ENCODE results near the gene PAFAH1B2. TPM values are rescaled to one million over a fixed set of nuclear protein-coding genes. Genes with fewer than 3 reads are reported as not detected.
A peak's percentile ranks its signal among the peaks of the same experiment; 100 is the strongest.

Gene PAFAH1B2
- total and polyA plus RNA-seq, 7 experiments from 2014 or later = 13.6 to 62.0 (median 53.6) TPM

DNA sequence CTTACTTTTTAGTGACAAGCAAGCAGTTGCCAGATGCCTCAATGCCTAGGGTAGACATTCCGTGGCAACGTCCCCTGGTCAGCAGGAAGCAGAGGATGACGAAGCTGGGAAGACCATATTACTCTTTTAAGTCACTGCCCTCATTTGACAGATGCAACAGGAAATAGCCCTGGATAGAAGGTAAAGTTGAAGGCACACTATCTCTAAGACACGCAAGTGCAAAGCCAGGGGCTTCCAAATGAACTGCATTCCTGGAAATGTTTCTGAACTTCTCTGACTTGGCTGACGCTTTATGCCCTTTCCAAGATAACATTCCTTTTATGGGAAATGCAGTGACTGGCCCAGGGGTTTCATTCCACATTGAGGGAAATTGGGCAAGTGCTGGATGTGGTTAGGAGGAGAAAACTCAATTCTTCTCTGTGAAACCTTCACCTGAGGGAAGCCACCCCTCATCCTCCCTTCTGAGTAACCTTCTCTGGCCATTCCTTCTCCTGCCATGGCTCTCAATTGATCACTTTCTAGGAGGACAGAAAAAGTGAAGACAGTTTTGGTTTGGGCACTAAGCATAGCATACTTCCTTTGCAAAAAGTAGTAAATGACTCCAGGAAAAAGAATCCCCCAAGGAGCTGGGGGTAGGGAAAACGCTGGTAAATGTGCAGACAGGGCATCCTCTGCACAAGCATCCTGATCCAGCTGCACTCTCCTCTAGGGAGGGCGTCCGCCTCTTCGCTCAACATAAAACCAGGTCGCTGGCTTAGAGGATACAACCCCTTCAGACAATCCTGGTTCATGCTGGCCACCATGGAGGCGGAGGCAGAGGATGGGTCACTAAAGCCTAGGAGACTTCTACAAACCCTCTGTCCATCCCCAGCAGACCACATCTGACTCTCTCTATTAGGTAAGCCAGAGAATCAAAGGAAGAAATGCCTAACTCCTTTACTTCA lies 73.3 kb downstream of the PAFAH1B2 start:
- no peak overlapping the region for H3K4me3 ChIP-seq (ENCODE audit: low read length)
- H3K36me3 Mint-ChIP-seq = peaks cover 17 to 73% (median 34%) of the 10 kb centered on the region in 5 donors
- no peaks in the 10 kb centered on the region for H3K9me3 Mint-ChIP-seq

DNA sequence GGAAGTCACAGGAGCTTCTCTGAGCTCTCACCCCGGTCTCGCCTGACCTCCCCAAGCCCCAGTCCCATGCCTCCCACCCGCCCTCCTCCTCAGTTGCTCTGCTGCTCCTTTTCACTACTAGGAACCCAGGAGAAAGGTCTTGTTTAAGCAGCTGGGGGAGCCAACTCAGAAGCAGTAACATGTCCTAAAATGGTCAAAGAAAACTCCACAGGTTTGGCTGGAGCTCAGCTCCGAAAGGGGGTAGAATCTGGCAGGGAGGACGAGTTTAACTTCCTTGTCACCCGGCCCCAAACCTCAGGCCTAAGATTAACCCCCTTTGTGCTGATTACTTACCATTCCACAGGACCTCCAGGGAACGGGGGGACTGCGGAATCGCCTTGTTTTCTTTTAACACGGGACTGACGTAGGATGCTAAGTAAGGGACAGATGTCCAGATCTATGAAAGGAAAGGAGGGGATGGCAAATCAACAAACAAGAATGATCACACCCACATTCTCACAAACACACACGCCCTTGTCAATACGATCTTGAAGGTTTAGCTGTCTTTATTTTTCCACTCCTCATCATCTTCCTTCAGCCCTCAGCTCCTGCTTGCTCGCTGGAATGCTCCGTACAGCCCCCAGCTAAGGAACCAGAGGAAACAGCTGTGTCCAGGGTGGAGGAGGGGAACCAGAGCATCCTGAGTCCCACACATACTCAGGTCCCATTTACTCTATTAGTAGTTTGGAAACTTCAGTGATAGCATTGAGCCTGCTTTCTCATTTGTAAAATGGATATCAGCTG lies 74.2 kb downstream of the PAFAH1B2 start:
- ATAC-seq = no peak
- peaks cover 12 to 72% (median 29%) of the 10 kb centered on the region in 5 donors for H3K36me3 Mint-ChIP-seq
- Histone ChIP-seq H3K27me3 (ENCODE audit: control insufficient read depth in 2 of 2, insufficient read depth in 2 of 2, low read length in 2 of 2) (no peaks in the 10 kb centered on the region), H3K4me3 (ENCODE audit: low read length) (no peak overlapping the region), H3K36me3 (ENCODE audit: control insufficient read depth in 2 of 3, insufficient read depth in 3 of 3, low read length in 3 of 3) (peaks cover 40 to 93% (median 59%) of the 10 kb centered on the region in 3 experiments), H3K27ac (ENCODE audit: low read depth, low read length) (no peak overlapping the region), H3K4me1 (ENCODE audit: control insufficient read depth in 2 of 2, insufficient read depth in 2 of 2, low read length in 2 of 2) (no peaks in the 10 kb centered on the region), H3K9me3 (ENCODE audit: control insufficient read depth in 2 of 3, low read length in 3 of 3) (no peaks in the 10 kb centered on the region)
- no peak overlapping the region for H3K4me3 Mint-ChIP-seq
- peaks cover 0 to 7% (median 4%) of the 10 kb centered on the region in 7 donors for H3K4me1 Mint-ChIP-seq
- no peak for DNase-seq
- H3K9me3 Mint-ChIP-seq = no peaks in the 10 kb centered on the region
- ChIA-PET CTCF (interaction anchor here (0.6 kb wide), 1 partner anchor 86 kb away, joined by 4 read pairs; no protein-coding TSS in a partner anchor), POLR2A (interaction anchor here (2.9 kb wide), 1 partner anchor 11 kb away, joined by 16 read pairs; no protein-coding TSS in a partner anchor)
- intact Hi-C loops (cut with micrococcal nuclease) = no loop called here
- H3K27me3 Mint-ChIP-seq = no peaks in the 10 kb centered on the region
- H3K27ac Mint-ChIP-seq = peak overlapping the region in 4 of 9 donors; percentile 32 to 54 (median 40)

More for the DNA sequence above, 73.3 kb downstream of the PAFAH1B2 start:
- POLR2A ChIA-PET = interaction anchor here (1.0 kb wide), 1 partner anchor 9 kb away, joined by 3 read pairs; no protein-coding TSS in a partner anchor
- Mint-ChIP-seq H3K27ac (peak overlapping the region in 7 of 9 donors; percentile 22 to 78 (median 41)), H3K4me3 (no peak overlapping the region), H3K27me3 (no peaks in the 10 kb centered on the region), H3K4me1 (peaks cover 0 to 7% (median 4%) of the 10 kb centered on the region in 7 donors)
- H3K27me3 ChIP-seq (ENCODE audit: control insufficient read depth in 2 of 2, insufficient read depth in 2 of 2, low read length in 2 of 2) = no peaks in the 10 kb centered on the region
- ATAC-seq = no peak
- H3K4me1 ChIP-seq (ENCODE audit: control insufficient read depth in 2 of 2, insufficient read depth in 2 of 2, low read length in 2 of 2) = no peaks in the 10 kb centered on the region
- no peak overlapping the region for H3K27ac ChIP-seq (ENCODE audit: low read depth, low read length)
- H3K36me3 ChIP-seq (ENCODE audit: control insufficient read depth in 2 of 3, insufficient read depth in 3 of 3, low read length in 3 of 3) = peaks cover 40 to 92% (median 56%) of the 10 kb centered on the region in 3 experiments
- CTCF ChIA-PET = interaction anchor here (0.6 kb wide), 1 partner anchor 85 kb away, joined by 4 read pairs; no protein-coding TSS in a partner anchor
- DNase-seq = no peak
- intact Hi-C loops (cut with micrococcal nuclease) = no loop called here
- no peaks in the 10 kb centered on the region for H3K9me3 ChIP-seq (ENCODE audit: control insufficient read depth in 2 of 3, low read length in 3 of 3)

DNA sequence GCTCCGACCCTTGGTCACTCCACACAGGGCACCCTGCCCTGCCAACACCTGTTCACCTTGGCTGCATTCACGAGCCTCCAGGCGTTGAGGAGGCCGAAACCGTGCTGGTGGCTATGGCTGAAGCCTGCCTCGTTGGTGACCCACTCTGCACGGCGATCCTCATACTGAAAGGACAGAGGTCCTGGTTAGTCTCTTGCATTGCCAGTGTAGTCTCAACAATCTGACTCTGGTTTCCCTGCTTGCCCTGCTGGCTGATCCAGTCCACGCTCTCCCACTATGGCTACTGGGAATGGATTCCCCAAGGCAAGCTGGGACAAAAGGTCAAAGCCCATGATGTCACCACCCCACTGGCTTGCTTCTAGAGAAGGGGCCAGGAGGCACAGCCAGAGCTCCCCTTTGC lies 74.9 kb downstream of the PAFAH1B2 start:
- no peaks in the 10 kb centered on the region for H3K27me3 Mint-ChIP-seq
- no peaks in the 10 kb centered on the region for H3K9me3 ChIP-seq (ENCODE audit: control insufficient read depth in 2 of 3, low read length in 3 of 3)
- peaks cover 0 to 7% (median 4%) of the 10 kb centered on the region in 7 donors for H3K4me1 Mint-ChIP-seq
- H3K27ac Mint-ChIP-seq = peak overlapping the region in 2 of 9 donors; percentile 62 to 69
- peaks cover 42 to 95% (median 58%) of the 10 kb centered on the region in 3 experiments for H3K36me3 ChIP-seq (ENCODE audit: control insufficient read depth in 2 of 3, insufficient read depth in 3 of 3, low read length in 3 of 3)
- no peak overlapping the region for H3K4me3 ChIP-seq (ENCODE audit: low read length)
- peaks cover 9 to 68% (median 25%) of the 10 kb centered on the region in 5 donors for H3K36me3 Mint-ChIP-seq
- POLR2A ChIA-PET = interaction anchor here (0.8 to 2.9 kb wide), 2 partner anchors 10 to 40 kb away, joined by 3 to 16 read pairs; no protein-coding TSS in a partner anchor
- no peaks in the 10 kb centered on the region for H3K27me3 ChIP-seq (ENCODE audit: control insufficient read depth in 2 of 2, insufficient read depth in 2 of 2, low read length in 2 of 2)
- H3K4me1 ChIP-seq (ENCODE audit: control insufficient read depth in 2 of 2, insufficient read depth in 2 of 2, low read length in 2 of 2) = no peaks in the 10 kb centered on the region
- DNase-seq (no peak), ATAC-seq (no peak)
- intact Hi-C loops (cut with micrococcal nuclease) = no loop called here
- no peaks in the 10 kb centered on the region for H3K9me3 Mint-ChIP-seq
- no peak overlapping the region for H3K4me3 Mint-ChIP-seq
- CTCF ChIA-PET = interaction anchor here (1.5 kb wide), 1 partner anchor 428 kb away, joined by 3 read pairs; the partner anchor contains the start of gene APOA5
- H3K27ac ChIP-seq (ENCODE audit: low read depth, low read length) = no peak overlapping the region

DNA sequence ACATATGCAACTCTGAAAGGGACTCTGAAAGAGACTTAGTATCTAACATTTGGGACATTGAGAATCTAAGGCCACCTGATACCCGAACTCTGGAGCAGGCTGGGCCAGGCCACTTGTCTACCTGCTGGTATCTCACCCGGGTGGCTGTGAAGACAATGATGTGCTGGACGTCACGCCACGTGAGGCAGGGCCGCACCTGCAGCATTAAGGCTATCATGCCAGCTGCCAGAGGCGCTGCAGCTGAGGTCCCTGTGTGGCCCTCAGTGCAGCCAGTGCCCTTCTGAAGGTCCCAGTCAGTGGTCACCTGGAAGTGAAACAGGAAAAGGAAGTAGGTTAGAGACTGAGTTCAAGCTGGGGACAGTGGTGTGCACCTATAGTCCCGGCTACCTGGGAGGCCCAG lies 75.4 kb downstream of the PAFAH1B2 start:
- H3K4me3 ChIP-seq (ENCODE audit: low read length) = no peak overlapping the region
- H3K27me3 Mint-ChIP-seq = no peaks in the 10 kb centered on the region
- ATAC-seq (no peak), DNase-seq (no peak)
- no peak overlapping the region for H3K4me3 Mint-ChIP-seq
- peaks cover 47 to 95% (median 55%) of the 10 kb centered on the region in 3 experiments for H3K36me3 ChIP-seq (ENCODE audit: control insufficient read depth in 2 of 3, insufficient read depth in 3 of 3, low read length in 3 of 3)
- no peaks in the 10 kb centered on the region for H3K9me3 ChIP-seq (ENCODE audit: control insufficient read depth in 2 of 3, low read length in 3 of 3)
- no peaks in the 10 kb centered on the region for H3K27me3 ChIP-seq (ENCODE audit: control insufficient read depth in 2 of 2, insufficient read depth in 2 of 2, low read length in 2 of 2)
- POLR2A ChIA-PET = interaction anchor here (0.8 to 2.9 kb wide), 3 partner anchors 9 to 40 kb away, joined by 3 to 16 read pairs (median 3); no protein-coding TSS in a partner anchor
- intact Hi-C loops (cut with micrococcal nuclease) = no loop called here
- no peaks in the 10 kb centered on the region for H3K4me1 ChIP-seq (ENCODE audit: control insufficient read depth in 2 of 2, insufficient read depth in 2 of 2, low read length in 2 of 2)
- no peak overlapping the region for H3K27ac ChIP-seq (ENCODE audit: low read depth, low read length)
- H3K9me3 Mint-ChIP-seq = no peaks in the 10 kb centered on the region
- peak overlapping the region in 2 of 9 donors; percentile 62 to 69 for H3K27ac Mint-ChIP-seq
- H3K36me3 Mint-ChIP-seq = peaks cover 9 to 66% (median 26%) of the 10 kb centered on the region in 5 donors
- peaks cover 0 to 7% (median 4%) of the 10 kb centered on the region in 7 donors for H3K4me1 Mint-ChIP-seq
- CTCF ChIA-PET = interaction anchor here (1.5 kb wide), 1 partner anchor 428 kb away, joined by 3 read pairs; the partner anchor contains the start of gene APOA5

DNA sequence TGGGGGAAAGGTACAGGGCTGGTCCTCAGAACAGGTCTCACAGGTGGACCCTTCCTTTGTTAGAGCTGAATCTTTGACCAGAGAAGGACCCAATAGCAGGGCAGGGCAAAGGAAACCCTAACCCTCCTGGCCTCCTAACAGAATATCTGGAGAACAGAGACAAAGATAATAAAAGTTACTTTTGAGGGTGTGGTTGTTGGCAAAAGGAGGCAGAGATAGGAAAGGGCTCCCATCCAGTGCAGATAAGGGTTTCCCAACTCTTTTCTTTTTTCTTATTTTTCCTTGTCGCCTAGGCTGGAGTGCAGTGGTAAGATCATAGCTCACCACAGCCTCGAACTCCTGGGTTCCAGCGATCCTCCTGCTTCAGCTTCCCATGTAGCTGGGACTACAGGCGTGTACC lies 75.9 kb downstream of the PAFAH1B2 start:
- CTCF ChIA-PET = interaction anchor here (1.5 kb wide), 1 partner anchor 429 kb away, joined by 3 read pairs; the partner anchor contains the start of gene APOA5
- H3K27me3 Mint-ChIP-seq = no peaks in the 10 kb centered on the region
- peaks cover 50 to 94% (median 51%) of the 10 kb centered on the region in 3 experiments for H3K36me3 ChIP-seq (ENCODE audit: control insufficient read depth in 2 of 3, insufficient read depth in 3 of 3, low read length in 3 of 3)
- ATAC-seq (no peak), DNase-seq (no peak)
- peaks cover 0 to 7% (median 4%) of the 10 kb centered on the region in 7 donors for H3K4me1 Mint-ChIP-seq
- no peaks in the 10 kb centered on the region for H3K9me3 Mint-ChIP-seq
- H3K4me3 ChIP-seq (ENCODE audit: low read length) = no peak overlapping the region
- no peaks in the 10 kb centered on the region for H3K27me3 ChIP-seq (ENCODE audit: control insufficient read depth in 2 of 2, insufficient read depth in 2 of 2, low read length in 2 of 2)
- intact Hi-C loops (cut with micrococcal nuclease) = no loop called here
- no peaks in the 10 kb centered on the region for H3K9me3 ChIP-seq (ENCODE audit: control insufficient read depth in 2 of 3, low read length in 3 of 3)
- H3K4me3 Mint-ChIP-seq = no peak overlapping the region
- H3K4me1 ChIP-seq (ENCODE audit: control insufficient read depth in 2 of 2, insufficient read depth in 2 of 2, low read length in 2 of 2) = no peaks in the 10 kb centered on the region
- POLR2A ChIA-PET = interaction anchor here (0.8 to 2.9 kb wide), 4 partner anchors 9 to 40 kb away, joined by 3 to 16 read pairs (median 3); no protein-coding TSS in a partner anchor
- H3K27ac Mint-ChIP-seq = no peak overlapping the region
- no peak overlapping the region for H3K27ac ChIP-seq (ENCODE audit: low read depth, low read length)
- peaks cover 9 to 64% (median 27%) of the 10 kb centered on the region in 5 donors for H3K36me3 Mint-ChIP-seq

DNA sequence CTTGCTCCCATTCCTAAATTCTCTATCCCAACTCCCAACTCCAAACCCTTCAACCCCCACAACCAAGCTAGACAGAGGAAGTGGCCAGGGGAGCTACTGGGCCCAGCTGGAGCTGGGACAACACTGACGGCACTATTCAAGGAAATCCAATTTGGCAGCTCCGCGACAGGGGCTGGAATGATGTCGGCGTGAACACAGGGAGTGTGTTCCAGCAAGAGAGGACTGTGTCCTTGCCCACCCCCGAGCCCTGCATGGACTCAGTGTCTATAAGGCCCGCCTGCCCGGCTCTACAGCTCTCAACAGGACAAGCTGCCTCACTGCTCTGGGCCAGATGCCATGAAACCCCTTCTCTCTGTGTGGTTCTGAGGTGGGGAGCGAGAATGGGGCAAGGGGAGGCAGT lies 76.5 kb downstream of the PAFAH1B2 start:
- ChIA-PET CTCF (interaction anchor here (1.5 to 2.1 kb wide), 2 partner anchors 11 to 429 kb away, joined by 3 to 7 read pairs; partner anchors contain the start of genes APOA5 and PCSK7), POLR2A (interaction anchor here (1.4 to 2.9 kb wide), 3 partner anchors 8 to 23 kb away, joined by 3 to 16 read pairs (median 3); no protein-coding TSS in a partner anchor)
- ATAC-seq = no peak
- Mint-ChIP-seq H3K27ac (peak overlapping the region in 3 of 9 donors; percentile 37 to 65 (median 56)), H3K4me3 (no peak overlapping the region), H3K9me3 (no peaks in the 10 kb centered on the region), H3K4me1 (peaks cover 0 to 7% (median 4%) of the 10 kb centered on the region in 7 donors), H3K27me3 (no peaks in the 10 kb centered on the region), H3K36me3 (peaks cover 14 to 67% (median 27%) of the 10 kb centered on the region in 5 donors)
- Histone ChIP-seq H3K4me1 (ENCODE audit: control insufficient read depth in 2 of 2, insufficient read depth in 2 of 2, low read length in 2 of 2) (no peaks in the 10 kb centered on the region), H3K27ac (ENCODE audit: low read depth, low read length) (no peak overlapping the region), H3K36me3 (ENCODE audit: control insufficient read depth in 2 of 3, insufficient read depth in 3 of 3, low read length in 3 of 3) (peaks cover 50 to 98% (median 51%) of the 10 kb centered on the region in 3 experiments), H3K27me3 (ENCODE audit: control insufficient read depth in 2 of 2, insufficient read depth in 2 of 2, low read length in 2 of 2) (no peaks in the 10 kb centered on the region), H3K9me3 (ENCODE audit: control insufficient read depth in 2 of 3, low read length in 3 of 3) (no peaks in the 10 kb centered on the region), H3K4me3 (ENCODE audit: low read length) (no peak overlapping the region)
- intact Hi-C loops (cut with micrococcal nuclease) = no loop called here
- no peak for DNase-seq

All from naive thymus-derived CD4-positive, alpha-beta T cell (primary cell).